ENCODE data around the gene NDUFA1. TPM values are rescaled to one million over a fixed set of nuclear protein-coding genes. Genes with fewer than 3 reads are reported as not detected.
A peak's percentile ranks its signal among the peaks of the same experiment; 100 is the strongest.
"Not testable (repeated sequence)": the region's sequence is repeated elsewhere in the genome, so short reads cannot be mapped to it uniquely, and the experiment has no call there.

NDUFA1 gene
- total RNA-seq, 5 donors from 2014 or later (not counting 1 experiment from before 2014, with no cell fraction given), result 56.3 to 60.8 (median 58.0) TPM

DNA sequence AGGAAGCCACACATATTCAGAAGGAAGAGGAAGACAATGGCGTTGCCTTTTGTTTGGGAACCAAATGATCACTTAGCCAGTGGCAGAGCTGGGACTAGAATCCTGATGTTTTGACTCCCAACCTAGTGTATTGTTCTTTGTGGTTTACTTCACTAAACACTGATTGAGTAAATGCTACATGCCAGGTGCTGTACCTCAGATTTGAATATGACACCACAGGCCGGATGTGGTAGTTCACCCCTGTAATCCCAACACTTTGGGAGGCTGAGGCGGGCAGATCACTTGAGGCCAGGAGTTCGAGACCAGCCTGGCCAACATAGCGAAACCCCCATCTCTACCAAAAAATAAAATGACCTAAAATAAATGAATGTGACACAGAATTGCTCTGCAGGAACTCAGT is 8.4 kb downstream of the NDUFA1 start:
- ChIA-PET POLR2A (no interaction called here), CTCF (interaction anchor here (0.8 to 1.1 kb wide), 4 partner anchors 9 to 95 kb away, joined by 3 to 6 read pairs (median 3); partner anchors contain the start of genes RNF113A (in 1 of the 2) and RPL39 (in 1 of the 2))
- peaks cover 0 to 11% of the 10 kb centered on the region in 2 donors for H3K36me3 ChIP-seq (ENCODE audit: control insufficient read depth in 2 of 2, extremely low read depth in 1 of 2, insufficient read depth in 1 of 2, low read length in 1 of 2)
- H3K9me3 ChIP-seq, result no peaks in the 10 kb centered on the region
- peaks cover 0 to 12% of the 10 kb centered on the region in 2 donors for H3K27me3 Mint-ChIP-seq
- DNase-seq (peak in 1 of 35 experiments; percentile 19), ATAC-seq (replicated peaks in 1 of 4) (peak in 1 of 4 experiments; percentile 33)
- peaks cover 3% of the 10 kb centered on the region for H3K36me3 Mint-ChIP-seq
- no peaks in the 10 kb centered on the region for H3K9me3 Mint-ChIP-seq
- H3K27me3 ChIP-seq (replicated peaks in 1 of 2; ENCODE audit: control insufficient read depth in 2 of 2, extremely low read depth in 1 of 2, insufficient read depth in 2 of 2, low read length in 1 of 2), result no peaks in the 10 kb centered on the region
- no peak overlapping the region for H3K4me3 ChIP-seq (ENCODE audit: control insufficient read depth in 1 of 2, extremely low read depth in 1 of 2, low read length in 1 of 2)
- no CpG with 5 or more reads among the region's 5 CpGs for WGBS (ENCODE audit: insufficient coverage)
- H3K27ac ChIP-seq (ENCODE audit: low read length), result no peak overlapping the region
- H3K27ac Mint-ChIP-seq, result peak overlapping the region; percentile 19 to 67
- no peak overlapping the region for H3K4me3 Mint-ChIP-seq
- H3K4me1 ChIP-seq (ENCODE audit: control insufficient read depth in 1 of 2, extremely low read depth in 1 of 2, insufficient read depth in 2 of 2, low read length in 2 of 2), result peaks cover 0 to 9% of the 10 kb centered on the region in 2 experiments
- peaks cover 13 to 21% (median 21%) of the 10 kb centered on the region in 3 donors for H3K4me1 Mint-ChIP-seq

DNA sequence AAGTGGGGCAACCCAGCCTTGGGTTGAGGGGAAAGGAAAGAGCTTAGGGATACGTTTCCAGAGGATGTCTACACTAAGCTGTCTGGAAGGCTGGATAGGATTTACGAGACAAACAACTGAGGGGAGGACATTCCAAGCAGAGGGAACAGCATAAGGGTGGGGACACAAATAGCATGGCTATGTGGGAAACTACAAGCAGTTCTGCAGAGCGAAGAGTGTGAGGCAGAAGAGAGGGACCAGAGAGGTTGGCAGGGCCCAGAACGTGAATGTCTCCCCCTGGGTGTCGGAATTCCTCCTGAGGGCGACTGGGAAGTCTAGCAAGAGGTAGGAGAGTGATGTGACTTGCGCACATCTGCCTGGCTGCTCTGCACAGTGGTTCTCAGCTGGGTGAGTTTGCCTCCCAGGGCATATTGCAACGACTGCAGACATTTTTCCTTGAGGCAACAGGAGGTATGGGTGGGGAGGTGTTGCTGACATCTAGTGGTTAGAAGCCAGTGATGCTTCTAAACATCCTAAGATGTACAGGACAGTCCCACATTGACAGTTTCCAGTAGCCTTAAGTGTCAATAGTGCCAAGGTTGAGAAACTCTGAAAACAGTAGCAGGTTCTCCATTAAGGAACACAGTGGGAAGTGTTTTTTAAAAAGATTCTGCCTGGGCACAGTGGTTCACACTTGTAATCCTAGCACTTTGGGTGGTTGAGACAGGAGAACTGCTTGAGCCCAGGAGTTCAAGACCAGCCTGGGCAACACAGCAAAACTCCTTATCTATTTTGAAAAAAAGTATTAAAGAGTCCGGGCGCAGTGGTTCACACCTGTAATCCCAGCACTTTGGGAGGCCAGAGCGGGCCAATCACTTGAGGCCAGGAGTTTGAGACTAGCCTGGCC is 9.2 kb downstream of the NDUFA1 start:
- ChIA-PET CTCF (interaction anchor here (0.7 to 1.1 kb wide), 5 partner anchors 10 to 124 kb away, joined by 3 to 6 read pairs (median 3); partner anchors contain the start of genes RNF113A (in 1 of the 2) and RPL39 (in 1 of the 2)), POLR2A (no interaction called here)
- H3K27me3 ChIP-seq (replicated peaks in 1 of 2; ENCODE audit: control insufficient read depth in 2 of 2, extremely low read depth in 1 of 2, insufficient read depth in 2 of 2, low read length in 1 of 2), result no peaks in the 10 kb centered on the region
- H3K4me3 ChIP-seq (ENCODE audit: control insufficient read depth in 1 of 2, extremely low read depth in 1 of 2, low read length in 1 of 2), result no peak overlapping the region
- Mint-ChIP-seq H3K4me1 (peaks cover 13 to 22% (median 21%) of the 10 kb centered on the region in 3 donors), H3K36me3 (peaks cover 3% of the 10 kb centered on the region), H3K9me3 (no peaks in the 10 kb centered on the region), H3K4me3 (no peak overlapping the region), H3K27ac (peak overlapping the region; percentile 19 to 49), H3K27me3 (peaks cover 0 to 12% of the 10 kb centered on the region in 2 donors)
- H3K9me3 ChIP-seq, result no peaks in the 10 kb centered on the region
- DNase-seq (peak in 27 of 35 experiments; percentile 3 to 69 (median 19)), ATAC-seq (replicated peaks in 1 of 4) (peak; percentile 77 to 83 (median 79))
- H3K27ac ChIP-seq (ENCODE audit: low read length), result no peak overlapping the region
- H3K4me1 ChIP-seq (ENCODE audit: control insufficient read depth in 1 of 2, extremely low read depth in 1 of 2, insufficient read depth in 2 of 2, low read length in 2 of 2), result peaks cover 0 to 9% of the 10 kb centered on the region in 2 experiments
- 89% methylated on average over 7 of the region's 11 CpGs for WGBS (ENCODE audit: insufficient coverage)
- H3K36me3 ChIP-seq (ENCODE audit: control insufficient read depth in 2 of 2, extremely low read depth in 1 of 2, insufficient read depth in 1 of 2, low read length in 1 of 2), result peaks cover 0 to 7% of the 10 kb centered on the region in 2 donors

DNA sequence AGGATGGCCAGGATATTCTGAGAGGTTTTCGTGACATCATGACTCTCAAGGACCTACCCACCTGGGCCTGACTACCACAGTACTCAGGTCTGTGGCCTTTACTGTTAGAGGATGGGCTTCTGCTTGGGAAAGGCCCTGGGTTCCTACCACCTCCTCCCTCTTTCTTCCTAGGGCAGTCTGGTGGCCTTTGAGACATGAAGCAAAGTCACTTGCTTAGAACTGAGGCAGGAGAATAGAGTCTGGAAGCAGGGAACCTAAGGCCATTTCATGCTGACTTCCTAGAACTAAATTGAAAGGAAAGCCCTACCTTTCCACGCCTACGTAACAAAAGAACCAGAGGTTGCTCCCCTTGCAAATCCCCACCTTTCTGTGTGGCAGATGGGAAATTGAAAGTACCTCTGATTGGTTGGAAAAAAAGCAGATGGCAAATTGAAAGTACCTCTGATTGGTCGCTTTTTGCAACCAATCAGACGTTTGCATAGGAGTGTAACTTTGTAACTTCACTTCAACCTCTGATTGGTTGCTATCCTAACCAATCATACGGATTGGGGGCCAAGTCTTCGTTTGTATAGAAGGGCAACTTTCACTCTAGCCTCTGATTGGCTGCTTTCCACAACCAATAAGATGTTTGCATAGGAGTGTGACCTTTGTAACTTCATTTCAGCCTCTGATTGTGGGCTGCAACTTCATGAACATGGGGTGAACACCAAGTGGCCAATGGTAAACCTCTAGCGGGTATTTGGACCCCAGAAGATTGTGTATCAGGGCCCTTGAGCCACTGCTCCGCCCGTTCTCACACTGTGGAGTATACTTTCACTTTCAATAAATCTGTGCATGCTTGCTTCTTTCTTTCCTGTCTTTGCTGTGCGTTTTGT is 14.2 kb downstream of the NDUFA1 start:
- WGBS (ENCODE audit: insufficient coverage), result 0% methylated on average over 1 of the region's 11 CpGs
- peak overlapping the region in 1 of 2 donors; percentile 31 for H3K4me3 ChIP-seq (ENCODE audit: control insufficient read depth in 1 of 2, extremely low read depth in 1 of 2, low read length in 1 of 2)
- CTCF ChIA-PET, result no interaction called here

DNA sequence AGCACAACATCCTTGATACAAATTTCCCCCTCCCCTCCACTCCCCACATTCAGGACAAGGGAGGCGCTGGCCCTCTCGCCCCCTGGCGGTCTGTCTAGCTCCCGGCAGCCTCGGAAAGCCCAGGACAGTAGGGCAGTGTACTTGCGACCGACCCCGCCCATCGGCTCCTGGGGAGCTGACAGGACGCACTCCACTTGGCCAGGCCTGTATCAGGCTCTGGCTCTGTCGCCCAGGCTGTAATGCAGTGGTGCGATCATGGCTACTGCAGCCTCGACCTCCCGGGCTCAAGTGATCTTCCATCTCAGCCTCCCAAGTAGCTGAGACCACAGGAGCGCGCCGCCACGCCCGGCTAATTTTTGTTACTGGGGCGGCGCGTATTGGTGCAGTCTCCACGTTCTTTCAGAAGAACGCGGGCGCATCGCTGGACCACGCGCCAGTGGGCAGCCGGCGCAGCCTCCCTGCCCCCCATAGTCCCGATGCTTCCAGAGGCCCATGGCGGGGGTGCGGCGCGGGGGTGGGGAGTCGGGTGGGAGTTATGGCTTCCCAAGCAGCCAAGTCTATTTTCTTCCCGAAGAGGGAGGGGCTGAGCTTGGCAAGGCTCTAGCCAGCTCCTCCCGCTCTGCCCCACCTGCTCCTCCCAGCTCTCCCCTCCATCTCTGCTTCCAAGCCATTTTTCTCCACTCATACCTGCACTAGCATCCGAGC is 16.2 kb downstream of the NDUFA1 start:
- H3K27ac Mint-ChIP-seq, result no peak overlapping the region
- Histone ChIP-seq H3K9me3 (no peaks in the 10 kb centered on the region), H3K27ac (ENCODE audit: low read length) (no peak overlapping the region), H3K4me1 (ENCODE audit: control insufficient read depth in 1 of 2, extremely low read depth in 1 of 2, insufficient read depth in 2 of 2, low read length in 2 of 2) (peaks cover 0 to 18% of the 10 kb centered on the region in 2 experiments), H3K36me3 (ENCODE audit: control insufficient read depth in 2 of 2, extremely low read depth in 1 of 2, insufficient read depth in 1 of 2, low read length in 1 of 2) (no peaks in the 10 kb centered on the region), H3K27me3 (replicated peaks in 1 of 2; ENCODE audit: control insufficient read depth in 2 of 2, extremely low read depth in 1 of 2, insufficient read depth in 2 of 2, low read length in 1 of 2) (peaks cover 0 to 11% of the 10 kb centered on the region in 2 experiments), H3K4me3 (ENCODE audit: control insufficient read depth in 1 of 2, extremely low read depth in 1 of 2, low read length in 1 of 2) (peak overlapping the region in 1 of 2 donors; percentile 30)
- ATAC-seq (replicated peaks in 1 of 4) (peak; percentile 68 to 82 (median 77)), DNase-seq (peak in 33 of 35 experiments; percentile 5 to 67 (median 38))
- peak overlapping the region; percentile 13 to 54 (median 28) for H3K4me3 Mint-ChIP-seq
- ChIA-PET POLR2A (no interaction called here), CTCF (interaction anchor here (0.6 to 1.2 kb wide), 7 partner anchors 8 to 490 kb away, joined by 3 to 4 read pairs (median 3); partner anchors contain the start of genes NDUFA1 (in 1 of the 2), RNF113A (in 1 of the 2) and UPF3B (in 1 of the 2))
- no peaks in the 10 kb centered on the region for H3K36me3 Mint-ChIP-seq
- H3K4me1 Mint-ChIP-seq, result peaks cover 9 to 12% (median 10%) of the 10 kb centered on the region in 3 donors
- WGBS (ENCODE audit: insufficient coverage), result 14% methylated on average over 7 of the region's 40 CpGs
- peaks cover 0 to 4% of the 10 kb centered on the region in 2 donors for H3K27me3 Mint-ChIP-seq
- H3K9me3 Mint-ChIP-seq, result no peaks in the 10 kb centered on the region

More for the DNA sequence above, 14.2 kb downstream of the NDUFA1 start:
- peak in 5 of 35 experiments; percentile 1 to 43 (median 8) for DNase-seq
- H3K36me3 Mint-ChIP-seq, result no peaks in the 10 kb centered on the region
- peak overlapping the region; percentile 3 to 72 for H3K27ac Mint-ChIP-seq
- H3K27me3 Mint-ChIP-seq, result peaks cover 0 to 4% of the 10 kb centered on the region in 2 donors
- H3K36me3 ChIP-seq (ENCODE audit: control insufficient read depth in 2 of 2, extremely low read depth in 1 of 2, insufficient read depth in 1 of 2, low read length in 1 of 2), result no peaks in the 10 kb centered on the region
- no peak overlapping the region for H3K27ac ChIP-seq (ENCODE audit: low read length)
- H3K4me1 ChIP-seq (ENCODE audit: control insufficient read depth in 1 of 2, extremely low read depth in 1 of 2, insufficient read depth in 2 of 2, low read length in 2 of 2), result peaks cover 0 to 19% of the 10 kb centered on the region in 2 experiments
- ATAC-seq (replicated peaks in 1 of 4), result peak; percentile 37 to 67 (median 47)
- peaks cover 0 to 11% of the 10 kb centered on the region in 2 experiments for H3K27me3 ChIP-seq (replicated peaks in 1 of 2; ENCODE audit: control insufficient read depth in 2 of 2, extremely low read depth in 1 of 2, insufficient read depth in 2 of 2, low read length in 1 of 2)
- H3K4me3 Mint-ChIP-seq, result peak overlapping the region in 2 of 3 donors; percentile 33 to 55
- H3K9me3 ChIP-seq, result no peaks in the 10 kb centered on the region
- no peaks in the 10 kb centered on the region for H3K9me3 Mint-ChIP-seq
- peaks cover 10 to 16% (median 12%) of the 10 kb centered on the region in 3 donors for H3K4me1 Mint-ChIP-seq
- POLR2A ChIA-PET, result no interaction called here

DNA sequence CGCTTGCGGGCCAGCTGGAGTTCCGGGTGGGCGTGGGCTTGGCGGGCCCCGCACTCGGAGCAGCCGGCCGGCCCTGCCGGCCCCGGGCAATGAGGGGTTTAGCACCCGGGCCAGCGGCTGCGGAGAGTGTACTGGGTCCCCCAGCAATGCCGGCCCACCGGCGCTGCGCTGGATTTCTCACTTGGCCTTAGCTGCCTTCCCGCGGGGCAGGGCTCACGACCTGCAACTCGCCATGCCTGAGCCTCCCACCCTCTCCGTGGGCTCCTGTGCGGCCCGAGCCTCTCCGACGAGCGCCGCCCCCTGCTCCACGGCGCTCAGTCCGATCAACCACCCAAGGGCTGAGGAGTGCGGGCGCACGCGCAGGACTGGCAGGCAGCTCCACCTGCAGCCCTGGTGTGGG is 19.0 kb downstream of the NDUFA1 start:
- POLR2A ChIA-PET, result not testable (repeated sequence)
- CTCF ChIA-PET, result interaction anchor here in 1 of 2 donors (0.5 kb wide), 1 partner anchor 110 kb away, joined by 3 read pairs; no protein-coding TSS in a partner anchor

More for the DNA sequence above, 19.0 kb downstream of the NDUFA1 start:
- not testable (repeated sequence) for H3K9me3 ChIP-seq; H3K27ac Mint-ChIP-seq; H3K36me3 ChIP-seq (ENCODE audit: control insufficient read depth in 2 of 2, extremely low read depth in 1 of 2, insufficient read depth in 1 of 2, low read length in 1 of 2); DNase-seq; ATAC-seq (replicated peaks in 1 of 4); H3K27me3 Mint-ChIP-seq; H3K4me3 Mint-ChIP-seq; H3K36me3 Mint-ChIP-seq; H3K9me3 Mint-ChIP-seq; H3K27ac ChIP-seq (ENCODE audit: low read length); H3K4me3 ChIP-seq (ENCODE audit: control insufficient read depth in 1 of 2, extremely low read depth in 1 of 2, low read length in 1 of 2)
- Histone ChIP-seq H3K27me3 (replicated peaks in 1 of 2; ENCODE audit: control insufficient read depth in 2 of 2, extremely low read depth in 1 of 2, insufficient read depth in 2 of 2, low read length in 1 of 2) (peaks cover 0 to 11% of the 10 kb centered on the region in 2 experiments), H3K4me1 (ENCODE audit: control insufficient read depth in 1 of 2, extremely low read depth in 1 of 2, insufficient read depth in 2 of 2, low read length in 2 of 2) (peaks cover 0 to 18% of the 10 kb centered on the region in 2 experiments)
- peaks cover 9 to 12% (median 10%) of the 10 kb centered on the region in 3 donors for H3K4me1 Mint-ChIP-seq
- WGBS (ENCODE audit: insufficient coverage), result 62% methylated on average over 9 of the region's 36 CpGs
